Stimulated activated CD4-positive, alpha-beta T cell treated with anti-CD3 and anti-CD28 coated beads, Interleukin-15, amount 100 ng/mL, for 1 hour (primary cell): Measurements from ENCODE around the gene LTO1.

ENCODE experiments used
- DNase-seq, 2 donors: peaks; one replicate each; pipeline ENCODE4 v3.0.0-alpha.2; 2020; ENCODE audit warnings: low read depth in 1 of 2, low spot score in 1 of 2

LTO1 gene

DNA sequence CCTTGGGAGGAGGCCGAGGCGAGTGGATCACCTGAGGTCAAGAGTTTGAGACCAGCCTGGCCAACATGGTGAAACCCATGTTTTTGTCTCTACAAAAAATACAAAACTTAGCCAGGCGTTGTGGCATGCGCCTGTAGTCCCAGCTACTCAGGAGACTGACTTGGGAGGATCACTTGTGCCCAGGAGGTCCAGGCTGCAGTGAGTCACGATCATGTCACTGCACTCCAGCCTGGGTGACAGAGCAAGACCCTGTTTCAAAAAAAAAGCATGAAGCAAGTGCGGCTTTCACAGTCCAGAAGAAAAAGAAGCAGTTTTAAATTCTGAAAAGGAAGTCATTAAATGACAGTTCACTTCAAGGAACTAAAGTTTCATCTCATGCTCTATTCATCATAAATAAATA lies 7.1 kb upstream of the LTO1 start:
- DNase-seq, result no peak

- DNase-seq, result no peak
Observed at GRCh38 chr11:69680688-69681087, 5.5 kb upstream of the LTO1 start.

- DNase-seq, result no peak
Observed at GRCh38 chr11:69677749-69678148, 2.6 kb upstream of the LTO1 start.

- no peak for DNase-seq
Observed at GRCh38 chr11:69674267-69674885, 777 bp downstream of the LTO1 start.

GRCh38 chr11:69671734-69672465 lies 3.3 kb downstream of the LTO1 start:
- no peak for DNase-seq

GRCh38 chr11:69670158-69670845 lies 4.9 kb downstream of the LTO1 start:
- DNase-seq, result peak; percentile 29 to 41

DNA sequence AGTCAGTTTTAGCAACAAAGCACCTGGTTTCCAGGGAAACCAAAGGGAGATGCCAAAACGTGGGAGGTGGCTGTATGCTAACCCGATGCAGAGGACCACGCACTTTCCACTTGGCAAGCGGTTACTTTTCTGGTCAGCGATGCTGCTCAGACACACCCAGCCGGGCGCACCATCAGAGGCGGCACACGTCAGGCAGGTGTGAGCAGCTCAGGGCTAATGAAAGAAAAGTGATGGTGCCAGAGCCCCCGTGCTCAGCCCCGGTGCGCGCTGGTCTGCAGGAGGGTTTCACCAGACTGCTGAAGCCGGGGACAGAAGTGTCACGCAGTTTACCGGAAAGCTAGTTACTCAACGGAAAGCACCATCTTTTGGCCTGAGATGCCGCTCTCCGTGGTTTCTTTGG lies 5.7 kb downstream of the LTO1 start:
- DNase-seq, result no peak

DNA sequence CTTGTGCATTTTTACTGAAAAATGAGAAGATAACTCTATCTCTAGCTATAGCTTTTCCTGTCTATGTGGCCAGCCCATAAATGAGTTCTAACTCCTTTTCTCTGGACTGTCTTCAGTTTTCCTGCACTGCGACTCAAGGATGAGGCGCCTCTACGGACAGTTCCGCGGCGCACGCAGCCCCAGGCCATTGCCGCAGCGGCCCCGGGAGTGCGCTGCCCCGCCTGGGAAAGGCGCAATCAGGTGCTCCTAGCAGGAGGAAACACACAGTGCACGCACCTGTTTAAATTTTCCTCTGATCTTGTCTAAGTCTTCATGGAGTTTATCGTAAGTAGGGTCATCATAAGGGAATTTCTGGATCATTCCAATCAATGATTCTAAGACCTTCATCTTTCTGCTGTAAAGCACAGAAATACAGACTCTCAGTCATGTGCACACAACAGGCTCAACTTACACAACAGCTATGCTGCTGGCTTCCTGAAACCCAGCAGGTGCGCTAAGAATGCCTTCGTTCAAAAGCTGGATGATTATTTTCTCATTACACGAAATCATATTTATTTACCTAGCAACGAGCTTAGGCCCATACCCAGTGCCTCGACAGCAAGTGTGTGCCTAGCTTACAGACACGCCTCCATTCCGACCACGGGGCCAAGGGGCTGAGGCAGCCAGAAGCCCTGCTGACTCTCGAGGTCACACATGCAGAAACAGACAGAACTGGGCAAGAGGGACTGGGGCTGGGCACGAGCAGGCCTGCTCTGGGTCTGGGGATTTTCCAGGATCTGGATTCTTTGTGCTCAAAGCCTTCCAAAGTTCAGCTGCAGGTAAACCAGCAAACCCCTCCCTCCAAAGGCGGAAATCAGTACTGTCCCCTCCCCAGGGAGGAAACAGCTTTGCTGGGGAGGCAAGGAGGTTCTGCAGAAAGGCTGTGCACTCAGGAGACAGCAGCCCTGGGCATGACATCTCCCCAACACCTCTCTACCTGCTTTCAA lies 7.2 kb downstream of the LTO1 start:
- no peak for DNase-seq

GRCh38 chr11:69666752-69667536 lies 8.2 kb downstream of the LTO1 start:
- DNase-seq, result no peak

DNA sequence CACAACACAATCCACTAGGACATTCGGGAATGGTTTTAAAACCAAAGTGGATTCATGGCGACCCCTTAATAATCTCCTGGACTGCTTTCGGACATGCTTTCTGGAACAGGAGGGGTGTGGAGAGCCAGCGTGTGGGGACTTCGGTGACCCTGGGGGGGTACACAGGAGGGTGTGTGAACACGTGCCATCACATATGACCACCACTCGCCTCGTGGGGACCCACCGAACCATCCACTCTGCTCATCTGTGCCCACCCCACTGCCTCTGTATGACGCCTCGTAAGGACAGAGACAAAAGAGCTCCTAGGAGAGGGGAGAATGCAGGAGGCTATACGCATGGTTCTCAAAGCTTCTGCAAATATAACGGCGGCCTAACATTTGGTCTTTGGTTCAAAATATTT lies 8.9 kb downstream of the LTO1 start:
- no peak for DNase-seq

- DNase-seq, result no peak
Observed at GRCh38 chr11:69665669-69666068, 9.5 kb downstream of the LTO1 start.

- DNase-seq, result no peak
Observed at GRCh38 chr11:69664901-69665300, 10.3 kb downstream of the LTO1 start.

GRCh38 chr11:69664103-69664775 lies 10.9 kb downstream of the LTO1 start:
- no peak for DNase-seq

DNA sequence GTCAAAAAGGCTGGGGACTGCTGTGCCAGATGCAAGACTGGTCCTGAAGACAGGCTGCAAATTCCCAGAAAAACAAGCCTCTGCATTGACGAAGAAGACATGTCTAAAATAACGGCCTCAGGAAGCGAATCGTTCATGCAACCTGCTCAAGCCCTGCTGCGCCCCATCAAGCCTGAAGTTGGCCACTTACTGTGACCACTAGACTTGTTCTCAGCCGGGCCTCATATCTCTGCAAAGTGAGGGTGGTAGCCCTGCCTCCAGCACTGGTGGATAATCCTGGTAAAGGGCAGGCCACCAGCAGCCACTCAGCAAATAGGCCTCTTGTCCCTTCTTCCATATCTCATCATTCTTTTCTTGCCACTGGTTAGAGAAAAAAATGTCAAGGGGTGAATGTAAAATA lies 11.8 kb downstream of the LTO1 start:
- DNase-seq, result no peak

DNA sequence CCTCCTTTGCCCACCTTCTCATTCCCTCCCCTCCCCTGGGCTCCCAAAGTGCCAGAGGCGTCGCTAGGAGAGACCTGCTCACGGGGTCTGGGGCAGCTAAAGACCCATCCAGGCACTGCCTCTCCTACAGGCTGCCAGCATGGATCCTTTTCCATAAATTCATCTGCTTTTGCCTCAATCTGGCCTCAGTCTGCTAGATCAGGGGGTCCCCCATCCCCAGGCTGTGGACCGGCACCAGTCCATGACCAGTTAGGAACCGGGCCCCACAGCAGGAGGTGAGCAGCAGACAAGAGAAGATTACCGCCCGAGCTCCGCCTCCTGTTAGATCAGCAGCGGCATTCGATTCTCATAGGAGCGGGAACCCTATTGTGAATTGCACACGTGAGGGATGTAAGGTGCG lies 12.3 kb downstream of the LTO1 start:
- DNase-seq, result no peak

DNA sequence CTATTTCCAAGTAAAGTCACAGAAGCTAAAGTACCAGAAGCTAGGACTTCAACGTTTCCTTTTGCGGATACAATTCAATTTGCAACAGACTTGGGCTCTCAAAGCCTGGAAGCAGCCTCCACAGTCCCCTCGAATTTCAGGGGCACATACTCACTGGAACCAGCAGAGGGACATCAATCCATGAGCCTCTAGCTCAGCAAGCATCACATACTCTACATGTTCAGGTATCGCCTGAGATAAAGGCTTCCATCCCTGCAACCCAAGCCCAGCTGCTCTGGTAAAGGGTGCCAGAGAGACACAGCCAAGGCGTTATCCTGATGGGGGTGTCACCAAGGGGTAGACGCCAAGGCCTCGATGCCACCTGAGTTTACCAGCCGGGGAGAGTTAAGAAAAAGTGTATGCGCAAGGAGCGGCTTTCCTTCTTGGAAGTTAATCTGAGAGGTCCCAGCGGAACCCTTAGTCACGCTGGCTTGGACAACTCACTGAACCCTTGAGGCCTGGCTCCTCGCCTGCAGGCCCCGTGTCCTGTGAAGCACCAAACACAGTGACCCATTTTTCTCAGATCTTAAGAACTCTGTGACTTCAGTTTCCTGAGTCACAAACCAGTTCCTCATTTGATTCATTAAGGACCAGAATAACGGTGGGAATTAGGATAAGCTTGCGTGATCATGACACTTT lies 13.0 kb downstream of the LTO1 start:
- no peak for DNase-seq

GRCh38 chr11:69661413-69661715 lies 13.8 kb downstream of the LTO1 start:
- no peak for DNase-seq

DNA sequence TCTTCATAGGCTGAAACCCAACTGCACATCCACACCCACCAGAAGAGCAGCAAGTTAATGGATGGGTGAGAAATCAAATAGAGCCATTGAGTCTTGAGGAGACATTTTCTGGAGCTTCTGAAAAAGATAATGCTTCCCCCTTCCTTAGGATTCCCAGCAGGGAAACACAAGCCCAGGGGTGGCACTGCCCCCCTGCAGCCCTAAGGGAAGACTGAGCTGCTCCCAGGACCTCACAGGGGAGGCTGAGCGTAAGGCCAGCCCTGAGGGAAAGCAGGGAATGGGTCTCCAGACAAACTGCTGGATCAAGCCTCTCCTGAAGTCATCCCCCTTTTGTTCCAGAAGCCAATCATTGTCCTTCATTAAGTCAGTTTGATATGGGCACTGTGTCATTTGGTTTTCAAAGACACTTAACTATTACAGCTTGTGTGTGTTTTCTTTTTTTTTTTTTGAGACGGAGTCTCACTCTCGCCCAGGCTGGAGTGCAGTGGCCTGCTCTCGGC lies 15.1 kb downstream of the LTO1 start:
- DNase-seq, result no peak

DNA sequence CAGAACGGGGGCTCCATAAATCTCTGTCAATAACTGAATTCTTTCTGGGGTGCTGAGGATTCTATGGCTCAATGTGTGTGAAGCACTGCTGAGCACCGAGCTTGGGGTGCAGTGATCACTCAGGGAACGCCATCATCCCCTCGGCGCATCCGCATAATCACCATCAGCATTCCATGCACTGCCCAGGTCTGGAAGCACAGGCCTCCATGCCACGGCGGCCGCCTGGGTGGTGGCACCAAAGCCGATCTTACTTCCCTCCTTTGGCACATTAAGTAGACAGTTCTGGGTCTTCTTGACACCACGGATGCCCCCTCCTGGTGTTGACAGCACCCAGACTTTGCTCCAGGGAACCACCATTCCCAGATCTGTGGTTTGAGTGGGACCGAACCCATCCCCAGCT lies 15.6 kb downstream of the LTO1 start:
- no peak for DNase-seq
